Middle frontal gyrus (tissue), 1 donor: ENCODE data around the gene ACTL10.

Source experiments
- DNase-seq: peaks from one replicate; pipeline ENCODE4 v3.0.0-alpha.2; 2015; ENCODE audit warnings: low spot score; ENCODE audit errors: extremely low spot score

Gene ACTL10

DNA sequence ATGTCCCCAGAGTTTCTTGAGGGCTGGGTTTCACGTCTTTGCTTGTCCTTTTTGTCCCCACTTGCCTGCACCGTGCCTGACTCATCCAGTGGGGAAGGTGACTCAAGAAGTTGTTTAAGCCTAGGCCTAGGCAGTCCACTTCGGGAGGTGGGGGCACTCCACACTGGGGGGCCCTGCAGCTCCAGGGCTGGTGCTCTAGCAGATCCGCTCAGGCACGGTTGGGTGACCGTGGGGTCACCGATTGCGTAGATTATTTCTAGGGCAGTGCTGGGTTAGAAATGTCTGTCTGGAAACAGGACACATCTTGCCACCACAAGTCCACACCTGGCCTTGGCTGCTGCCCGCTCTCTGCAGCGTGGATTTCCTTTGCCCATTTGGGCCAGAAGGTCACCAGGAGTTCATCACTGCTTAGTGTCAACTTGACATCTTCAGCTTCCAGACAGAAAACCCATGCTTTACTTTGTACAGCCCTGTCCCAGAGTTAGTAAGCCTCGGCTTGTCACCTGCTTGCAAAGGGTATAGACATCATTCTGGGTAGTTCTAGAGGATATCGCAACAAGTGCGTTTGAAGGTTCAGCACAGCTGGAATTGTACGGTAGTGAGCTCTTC is 18.2 kb upstream of the ACTL10 start:
- no peak for DNase-seq

- no peak for DNase-seq
These were observed 17.5 kb upstream of the ACTL10 start for GRCh38 chr20:33649201-33649681.

- no peak for DNase-seq
These were observed 16.5 kb upstream of the ACTL10 start for GRCh38 chr20:33650111-33650752.

DNA sequence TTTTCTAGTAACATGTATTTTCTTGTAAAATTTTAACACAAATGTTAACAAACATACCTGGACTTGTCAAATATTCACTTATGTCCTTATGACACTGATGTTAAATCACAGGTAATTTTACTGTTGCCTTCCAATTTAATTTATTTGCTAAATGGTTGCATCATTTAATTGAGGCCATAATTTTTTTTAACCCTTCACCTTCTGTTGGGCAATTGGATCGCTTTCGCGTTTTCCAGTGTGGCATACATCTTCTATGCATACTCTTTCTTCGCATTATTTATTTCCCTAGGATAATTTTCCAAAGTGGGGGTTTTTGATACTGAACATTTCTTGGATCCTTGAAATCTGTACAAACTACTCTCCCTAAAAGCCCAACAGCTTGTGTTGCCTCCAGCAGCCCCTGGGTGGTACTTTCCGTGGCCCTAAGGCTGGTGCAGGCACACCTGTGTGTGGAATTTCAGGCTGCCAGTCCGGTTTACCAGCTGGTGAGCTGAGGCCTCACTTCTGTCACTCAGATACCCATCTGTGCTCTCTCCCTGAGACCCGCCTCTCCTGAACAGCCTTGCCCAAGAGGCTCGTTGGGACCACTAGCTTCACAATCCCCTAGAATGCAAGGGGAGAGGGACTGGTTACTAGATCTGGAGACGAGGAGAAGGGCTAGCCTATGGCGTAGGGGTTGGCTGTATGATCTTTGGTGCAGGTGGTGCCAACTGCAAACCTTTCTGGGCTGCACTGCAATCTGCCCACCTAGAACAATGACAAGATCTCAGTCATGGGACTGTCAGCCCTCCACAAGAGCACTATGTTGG is 15.8 kb upstream of the ACTL10 start:
- DNase-seq = no peak

DNA sequence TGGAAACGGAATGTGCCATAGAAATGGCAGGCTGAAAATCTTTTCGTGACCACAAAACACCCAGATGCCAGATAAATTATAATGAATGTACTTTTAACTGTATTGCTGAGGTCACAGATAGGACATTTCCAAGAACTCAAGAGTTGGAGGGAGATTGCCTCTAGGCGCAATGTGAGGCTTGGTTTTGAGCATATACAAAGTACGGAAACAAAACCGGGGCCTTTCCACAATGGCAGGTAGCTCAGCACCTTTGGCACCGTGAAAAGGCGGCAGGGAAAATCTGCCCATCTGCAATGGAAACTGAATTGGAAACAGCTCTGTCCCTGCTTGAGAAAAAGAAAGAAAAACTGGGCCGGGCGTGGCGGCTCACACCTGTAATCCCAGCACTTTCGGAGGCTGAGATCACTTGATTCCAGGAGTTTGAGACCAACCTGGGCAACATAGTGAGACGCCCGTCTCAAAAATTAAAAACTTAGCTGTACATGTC is 15.1 kb upstream of the ACTL10 start:
- no peak for DNase-seq

- DNase-seq = no peak
These were observed 13.4 kb upstream of the ACTL10 start for GRCh38 chr20:33653218-33653899.

- no peak for DNase-seq
These were observed 12.7 kb upstream of the ACTL10 start for GRCh38 chr20:33653900-33654596.

GRCh38 chr20:33654680-33655161 is 12.0 kb upstream of the ACTL10 start:
- no peak for DNase-seq

- DNase-seq = no peak
These were observed 11.6 kb upstream of the ACTL10 start for GRCh38 chr20:33655164-33655563.

DNA sequence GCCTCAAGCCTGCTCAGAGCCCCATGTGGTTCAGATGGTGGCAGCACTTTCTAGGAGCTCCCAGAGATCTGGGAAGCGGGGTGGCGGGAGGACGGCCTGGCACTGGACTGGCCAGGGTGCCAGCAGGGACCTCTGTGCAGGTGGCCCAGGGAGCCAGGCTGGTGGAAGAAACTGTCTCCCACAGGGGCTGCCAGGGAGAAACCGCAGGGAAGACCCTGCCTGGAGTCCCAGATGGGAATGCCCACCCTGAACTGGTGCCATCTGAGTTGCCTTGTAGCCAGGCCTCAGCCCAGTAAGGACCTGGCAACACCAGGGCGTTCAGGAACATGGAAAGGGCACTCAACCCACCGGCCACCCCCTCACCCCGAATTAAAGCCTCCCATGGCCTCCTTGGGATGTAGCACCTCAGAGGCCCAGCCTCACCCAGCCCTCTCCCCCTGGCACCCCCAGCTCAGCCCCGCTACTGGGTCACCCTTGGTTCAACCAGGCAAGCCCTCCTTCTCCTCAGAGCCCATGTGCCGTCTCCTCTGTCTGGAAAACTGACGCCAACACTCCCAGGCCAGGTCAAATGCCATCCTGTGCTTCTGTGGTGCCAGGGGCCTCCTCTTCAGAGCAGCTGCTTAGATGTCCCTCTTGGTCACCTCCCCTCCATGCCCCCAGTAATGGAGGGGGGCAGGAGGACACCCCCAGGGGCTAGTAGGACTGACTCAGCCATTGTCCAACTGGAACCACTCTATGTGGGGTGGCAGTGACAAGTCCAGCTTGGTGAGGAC is 10.5 kb upstream of the ACTL10 start:
- DNase-seq = no peak

- no peak for DNase-seq
These were observed 9.7 kb upstream of the ACTL10 start for GRCh38 chr20:33656783-33657703.

DNA sequence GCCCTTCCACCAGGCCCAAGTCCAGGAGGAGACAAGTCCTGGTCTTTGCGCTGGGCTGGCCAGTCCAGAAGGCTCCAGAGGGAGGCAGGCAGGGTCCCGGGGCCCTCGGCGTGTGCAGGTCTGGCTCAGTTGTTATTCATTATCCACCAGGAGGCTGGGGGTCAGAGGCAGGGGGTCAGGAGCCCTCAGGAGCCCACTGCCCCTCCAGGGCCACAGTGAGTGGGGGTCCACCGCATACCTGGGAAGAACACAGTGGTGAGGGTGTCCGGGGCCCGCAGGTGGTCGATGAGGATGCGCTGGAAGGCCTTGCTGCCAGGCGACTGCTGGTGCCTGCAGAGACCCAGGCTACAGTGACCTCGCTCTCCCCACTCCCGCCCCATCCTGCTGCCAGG is 9.0 kb upstream of the ACTL10 start:
- DNase-seq = no peak

- DNase-seq = no peak
These were observed 8.2 kb upstream of the ACTL10 start for GRCh38 chr20:33658510-33658909.

DNA sequence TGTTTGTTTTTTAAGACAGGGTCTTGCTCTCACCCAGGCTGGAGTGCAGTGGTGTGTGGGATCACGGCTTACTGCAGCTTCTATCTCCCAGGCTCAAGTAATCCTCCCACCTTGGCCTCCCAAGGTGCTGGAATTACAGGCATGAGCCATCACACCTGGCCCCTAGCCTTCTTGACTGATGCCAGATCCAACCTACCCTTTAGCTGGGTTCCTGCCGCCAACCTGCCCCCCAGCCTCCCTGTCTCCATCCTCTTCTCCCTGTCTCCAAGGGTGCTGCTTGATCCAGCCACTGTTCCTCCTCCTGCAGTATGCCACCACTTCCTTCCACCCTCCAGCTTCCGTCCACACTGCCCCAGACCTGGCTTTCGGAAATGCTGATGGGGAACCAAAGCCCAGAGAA is 7.8 kb upstream of the ACTL10 start:
- DNase-seq = no peak

DNA sequence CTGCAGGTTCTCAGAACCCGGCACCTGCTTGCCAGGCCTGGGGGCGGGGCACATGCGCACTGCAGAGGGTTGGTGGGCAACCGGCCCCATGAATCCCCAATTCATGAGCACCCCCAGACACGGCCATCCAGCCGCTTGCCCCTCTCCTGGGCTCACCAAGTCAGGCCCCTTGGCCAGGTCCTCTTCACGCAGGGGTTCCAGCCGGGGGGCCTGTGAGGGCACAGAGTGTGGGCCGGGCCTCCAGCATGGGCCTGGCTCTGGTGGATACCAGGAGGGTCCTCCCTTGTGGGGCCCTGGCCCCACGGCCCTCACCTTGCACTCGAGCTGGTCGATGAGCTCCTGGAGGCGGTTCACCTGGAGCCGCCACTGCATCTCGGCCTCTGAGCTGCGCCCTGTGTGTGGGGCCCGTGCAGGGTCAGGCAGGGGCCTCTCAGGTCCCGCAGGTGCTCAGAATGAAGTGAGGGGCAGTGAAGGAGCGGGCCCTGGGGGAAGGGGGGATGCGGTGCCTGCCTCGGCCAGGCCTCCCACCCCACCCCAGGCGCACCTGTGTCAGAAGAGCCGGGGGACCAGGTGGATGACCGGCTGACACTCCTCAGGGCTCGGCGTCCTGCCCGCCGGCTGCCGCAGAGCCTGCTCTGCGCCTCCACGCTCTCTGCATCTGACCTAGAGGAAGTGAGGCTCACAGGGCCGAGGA is 7.3 kb upstream of the ACTL10 start:
- no peak for DNase-seq

DNA sequence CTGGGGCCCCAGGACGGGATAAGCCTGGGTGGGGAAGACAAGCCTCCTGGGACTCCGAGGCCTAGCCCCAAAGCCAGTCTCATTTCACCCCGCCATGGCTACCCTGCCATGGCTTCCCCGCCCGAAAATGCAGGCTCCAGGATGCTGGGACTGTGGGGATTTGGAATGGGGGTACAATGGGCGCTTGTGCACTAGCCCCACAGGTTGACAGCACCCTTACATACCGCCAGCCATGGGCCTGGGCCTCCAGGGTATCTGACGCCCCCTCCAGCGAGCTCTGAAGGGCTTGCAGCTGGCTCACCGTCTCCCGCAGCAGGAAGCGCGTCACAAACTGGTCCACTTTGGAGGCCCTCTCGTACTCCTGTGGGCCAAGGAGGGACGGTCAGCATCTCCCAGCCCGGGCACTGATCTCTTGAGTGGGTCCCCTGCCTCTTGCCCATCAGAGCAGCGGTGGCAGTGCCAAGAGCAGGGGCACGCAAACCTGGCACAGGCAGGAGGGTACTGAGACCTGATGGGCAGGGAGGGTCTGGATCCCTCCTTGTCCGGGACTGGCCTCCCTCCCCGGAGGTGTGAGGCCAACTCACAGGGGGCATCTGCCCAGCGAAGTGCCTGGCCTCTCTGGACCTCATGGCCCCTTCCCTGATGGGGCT is 6.6 kb upstream of the ACTL10 start:
- DNase-seq = no peak

DNA sequence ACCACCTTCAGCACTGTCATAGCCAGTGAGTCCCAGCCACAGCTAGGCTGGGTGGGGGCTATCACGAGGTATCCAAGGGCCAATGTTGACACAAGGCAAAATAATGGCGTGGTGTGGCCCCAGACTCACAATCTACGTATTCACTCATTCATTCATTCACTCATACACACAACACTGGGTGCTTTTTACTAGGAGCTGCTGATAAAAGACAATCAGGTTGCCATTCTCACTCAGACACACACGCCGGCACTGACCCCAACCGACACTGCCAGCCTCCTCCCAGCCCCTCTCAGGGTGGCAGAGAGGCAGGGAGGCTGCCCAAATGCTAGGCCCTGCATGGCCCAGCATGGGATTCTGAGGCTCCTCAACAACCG is 6.1 kb upstream of the ACTL10 start:
- no peak for DNase-seq

- no peak for DNase-seq
These were observed 4.6 kb upstream of the ACTL10 start, which contains the start of gene C20orf144 for GRCh38 chr20:33662172-33662571. Gene C20orf144 (plus strand): TSS chr20:33662327. CDS start chr20:33662346, 19 bp downstream.
